HCT116 (cell line): ENCODE measurements around the gene RNF31. TPM values are rescaled to one million over a fixed set of nuclear protein-coding genes. Genes with fewer than 3 reads are reported as not detected.
A peak's percentile ranks its signal among the peaks of the same experiment; 100 is the strongest.

Experiments
- ATAC-seq: fragments of 200-7000 bp; cut with Tn5 transposase; 2 replicates; pipeline ENCODE4 v1.9.1; 2020; ENCODE audit warnings: mild to moderate bottlenecking, moderate library complexity
- BruUV-seq: library from RNA; stranded (reverse); fragments of 400-500 nt; replicated peaks from 2 replicates; lab custom pipeline; 2021; lab: Mats Ljungman, UMichigan
- CTCF ChIA-PET: fragments of 300-600 bp; sonication (Branson Sonifier 250); formaldehyde crosslinking; loops from one replicate; lab custom pipeline; 2021; ENCODE audit warnings: antibody characterized with exemption; lab: Charles Lee
- POLR2A ChIA-PET: fragments of 300-600, 350-600 bp; sonication (Branson Sonifier 250); formaldehyde crosslinking; loops from one replicate; lab custom pipeline; 2021; ENCODE audit warnings: antibody characterized with exemption; lab: Charles Lee
- RAD21 ChIA-PET, 2 experiments: fragments of 300-600 bp; sonication (Branson Sonifier 250); formaldehyde crosslinking; loops; one replicate each; lab custom pipeline; 2023; ENCODE audit warnings: low total read pairs in 2 of 2; ENCODE audit not compliant: uncharacterized antibody in 2 of 2, unreplicated experiment in 2 of 2, low non-redundant PET in 1 of 2; lab: Charles Lee
- DNase-seq: peaks from one replicate; pipeline ENCODE4 v3.0.0-alpha.2; 2010; ENCODE audit warnings: low read depth, low spot score
- H2AFZ ChIP-seq: fragments of 200-600 bp; shearing (Covaris generic), sonication (generic); 2 replicates; pipeline ENCODE4 v1.6.1; 2017; ENCODE audit warnings: low read depth, mixed run types, mixed read lengths, antibody characterized with exemption, low read length; ENCODE audit not compliant: poor library complexity, severe bottlenecking
- H3K27ac ChIP-seq: 2 replicates; pipeline ENCODE4 v1.5.1; 2012; ENCODE audit warnings: low read depth, low read length
- H3K27me3 ChIP-seq: fragments of 200-600 bp; sonication (generic); 2 replicates; pipeline ENCODE4 v1.6.1; 2016; ENCODE audit warnings: mixed run types, low read length, mixed read lengths; ENCODE audit not compliant: insufficient read depth
- H3K36me3 ChIP-seq, 2 experiments: fragments of 200-500 bp in 1 of 2; fragments of 200-600 bp in 1 of 2; sonication (Bioruptor generic) in 1 of 2; sonication (generic) in 1 of 2; 2 replicates each; pipeline versions ENCODE4 v1.5.1 to v1.6.1; 2014 to 2016; ENCODE audit warnings: low read length in 2 of 2, inconsistent platforms in 1 of 2, mixed read lengths in 1 of 2, mixed run types in 1 of 2; ENCODE audit not compliant: insufficient read depth in 2 of 2, control insufficient read depth in 1 of 2
- H3K4me1 ChIP-seq, 2 experiments: fragments of 200-600 bp in 1 of 2; sonication (generic) in 1 of 2; 2 replicates each; pipeline versions ENCODE4 v1.5.1 to v1.6.1; 2012 to 2017; ENCODE audit warnings: low read length in 2 of 2, inconsistent platforms in 1 of 2, mild to moderate bottlenecking in 1 of 2, mixed read lengths in 1 of 2, mixed run types in 1 of 2, moderate library complexity in 1 of 2; ENCODE audit not compliant: insufficient read depth in 2 of 2, control insufficient read depth in 1 of 2
- H3K4me2 ChIP-seq: fragments of 200-600 bp; sonication (generic); 2 replicates; pipeline ENCODE4 v1.6.1; 2017; ENCODE audit warnings: mixed run types, low read length, mixed read lengths
- H3K4me3 ChIP-seq, 2 experiments: fragments of 200-600 bp in 1 of 2; sonication (generic) in 1 of 2; replicated peaks in 1 of 2; 2 replicates each; pipeline ENCODE4 v1.5.1; 2011 to 2016; ENCODE audit warnings: low read length in 2 of 2, control low read depth in 1 of 2, low read depth in 1 of 2, mild to moderate bottlenecking in 1 of 2, mixed read lengths in 1 of 2, mixed run types in 1 of 2
- H3K79me2 ChIP-seq: fragments of 200-600 bp; sonication (generic); 2 replicates; pipeline ENCODE4 v1.6.1; 2017; ENCODE audit warnings: mild to moderate bottlenecking, mixed run types, low read length, moderate library complexity, mixed read lengths; ENCODE audit not compliant: insufficient read depth
- H3K9ac ChIP-seq: fragments of 200-600 bp; sonication (generic); 2 replicates; pipeline ENCODE4 v1.6.1; 2016; ENCODE audit warnings: low read length, mixed read lengths
- H3K9me2 ChIP-seq: fragments of 200-600 bp; sonication (generic), shearing (Covaris generic); 2 replicates; pipeline ENCODE4 v1.6.1; 2017; ENCODE audit warnings: mixed run types, mild to moderate bottlenecking, moderate library complexity; ENCODE audit not compliant: insufficient read depth
- H3K9me3 ChIP-seq, 2 experiments: fragments of 200-500 bp in 1 of 2; fragments of 200-600 bp in 1 of 2; sonication (Bioruptor generic) in 1 of 2; sonication (generic) in 1 of 2; 2 replicates each; pipeline ENCODE4 v1.6.1; 2014 to 2017; ENCODE audit warnings: low read length in 2 of 2, mixed read lengths in 2 of 2, inconsistent platforms in 1 of 2, low read depth in 1 of 2, mild to moderate bottlenecking in 1 of 2, mixed run types in 1 of 2, moderate library complexity in 1 of 2; ENCODE audit not compliant: control insufficient read depth in 1 of 2, insufficient read depth in 1 of 2
- H4K20me1 ChIP-seq: fragments of 200-600 bp; sonication (generic), shearing (Covaris generic); 2 replicates; pipeline ENCODE4 v1.6.1; 2017; ENCODE audit warnings: mixed run types, mild to moderate bottlenecking, moderate library complexity; ENCODE audit not compliant: insufficient read depth
- CBX3 ChIP-seq: IDR thresholded peaks from 2 replicates; pipeline ENCODE4 v1.6.1; 2012; ENCODE audit warnings: low read depth
- CEBPB ChIP-seq: IDR thresholded peaks from 2 replicates; pipeline ENCODE4 v1.6.1; 2012; ENCODE audit warnings: low read depth
- CTCF ChIP-seq, 3 experiments: fragments of 200-600 bp in 1 of 3; sonication (generic) in 1 of 3; IDR thresholded peaks in 2 of 3; conservative IDR thresholded peaks in 1 of 3; 2 replicates each; pipeline ENCODE4 v1.5.1; 2012 to 2017; ENCODE audit warnings: low read depth in 2 of 3, low read length in 2 of 3, antibody characterized with exemption in 1 of 3, borderline replicate concordance in 1 of 3, control low read depth in 1 of 3, mild to moderate bottlenecking in 1 of 3, mixed read lengths in 1 of 3, mixed run types in 1 of 3, moderate library complexity in 1 of 3; ENCODE audit not compliant: insufficient read depth in 1 of 3
- EGR1 ChIP-seq: IDR thresholded peaks from 2 replicates; pipeline ENCODE4 v1.6.1; 2012; ENCODE audit warnings: low read depth
- ELF1 ChIP-seq: IDR thresholded peaks from 2 replicates; pipeline ENCODE4 v1.6.1; 2012; ENCODE audit warnings: low read depth, borderline replicate concordance
- EZH2 ChIP-seq: fragments of 200-600 bp; sonication (generic); IDR thresholded peaks from 2 replicates; pipeline ENCODE4 v1.6.1; 2017; ENCODE audit warnings: antibody characterized with exemption, mixed run types
- EZH2phosphoT487 ChIP-seq: fragments of 200-600 bp; IDR thresholded peaks from 2 replicates; pipeline ENCODE4 v1.6.1; 2018; ENCODE audit warnings: antibody characterized with exemption, borderline replicate concordance
- FOSL1 ChIP-seq: IDR thresholded peaks from 2 replicates; pipeline ENCODE4 v1.6.1; 2012; ENCODE audit warnings: low read depth
- JUND ChIP-seq: IDR thresholded peaks from 2 replicates; pipeline ENCODE4 v1.6.1; 2012
- RAD21 ChIP-seq: IDR thresholded peaks from 2 replicates; pipeline ENCODE4 v1.6.1; 2012; ENCODE audit warnings: low read depth, mild to moderate bottlenecking
- REST ChIP-seq: IDR thresholded peaks from 2 replicates; pipeline ENCODE4 v1.6.1; 2012; ENCODE audit warnings: low read depth
- SIN3A ChIP-seq: IDR thresholded peaks from 2 replicates; pipeline ENCODE4 v1.6.1; 2012; ENCODE audit warnings: low read depth
- SRF ChIP-seq: IDR thresholded peaks from 2 replicates; pipeline ENCODE4 v1.6.1; 2012; ENCODE audit warnings: low read depth
- TCF7L2 ChIP-seq: IDR thresholded peaks from 2 replicates; pipeline ENCODE4 v1.7.0; 2011; ENCODE audit warnings: borderline replicate concordance, inconsistent platforms; ENCODE audit not compliant: insufficient read depth, insufficient read length; ENCODE audit errors: extremely low read depth
- YY1 ChIP-seq: IDR thresholded peaks from 2 replicates; pipeline ENCODE4 v1.6.1; 2011; ENCODE audit warnings: low read length, low read depth, moderate library complexity, mild to moderate bottlenecking; ENCODE audit not compliant: insufficient replicate concordance; ENCODE audit errors: extremely low read depth
- ZFX ChIP-seq: fragments of 450-650 bp; IDR thresholded peaks from 2 replicates; pipeline ENCODE4 v1.6.1; 2017
- ZNF274 ChIP-seq: fragments of 200-500 bp; sonication (Bioruptor generic); IDR thresholded peaks from 2 replicates; pipeline ENCODE4 v1.6.1; 2014; ENCODE audit warnings: mild to moderate bottlenecking, low read depth, low read length, inconsistent platforms
- intact Hi-C: fragments of 100-400 bp; cut with micrococcal nuclease; formaldehyde crosslinking; loops from 2 replicates; pipeline ENCODE4 v1.10.0; 2022
- total RNA-seq: library from RNA; stranded (reverse); gene quantifications from one replicate; pipeline ENCODE4 v1.2.1, GENCODE V29; 2021; ENCODE audit not compliant: unreplicated experiment
- TF ChIP-seq, protein P1 (sequence below): IDR thresholded peaks from 2 replicates; pipeline ENCODE4 v1.6.1; 2012
- TF ChIP-seq, protein P2 (sequence below): IDR thresholded peaks from 2 replicates; pipeline ENCODE4 v1.6.1; 2012

The RNF31 gene
- total RNA-seq, 1 experiment from 2014 or later, result 78.0 TPM

- TF ChIP-seq TCF7L2 (peak; percentile 65), EZH2phosphoT487 (no peak), JUND (0 out of 2 replicates have a peak, but pooled peaks have one; percentile 33)
- TF ChIP-seq, protein P1, sequence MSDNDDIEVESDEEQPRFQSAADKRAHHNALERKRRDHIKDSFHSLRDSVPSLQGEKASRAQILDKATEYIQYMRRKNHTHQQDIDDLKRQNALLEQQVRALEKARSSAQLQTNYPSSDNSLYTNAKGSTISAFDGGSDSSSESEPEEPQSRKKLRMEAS, result peak; percentile 100
- TF ChIP-seq, all 23 proteins: peak for 14
These were observed 41.2 kb downstream of the RNF31 start, which contains the start of gene IPO4 (continued) for GRCh38 chr14:24188251-24189058.

DNA sequence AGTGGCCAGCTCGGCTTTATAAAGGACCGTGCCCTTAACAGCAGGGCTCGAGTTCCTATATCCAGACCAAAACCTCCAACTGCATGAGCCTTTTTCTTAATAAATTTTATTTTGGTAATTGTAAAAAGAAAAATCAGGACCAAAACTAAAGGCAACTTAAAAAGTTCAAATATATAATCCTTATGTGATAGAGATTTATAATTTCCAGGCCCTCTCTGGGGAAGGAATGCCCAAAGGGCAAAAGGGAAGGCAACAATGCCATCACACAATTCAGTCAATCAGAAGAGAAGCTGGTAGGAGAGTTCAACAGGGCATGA lies 41.7 kb downstream of the RNF31 start:
- DNase-seq, result no peak
- Histone ChIP-seq H3K36me3 (peaks cover 33 to 41% of the 10 kb centered on the region in 2 experiments; a peak in 3 of 4 replicates), H3K27ac (peak overlapping the region; percentile 98), H3K9me2 (no peaks in the 10 kb centered on the region), H2AFZ (no peak overlapping the region), H3K9ac (peak overlapping the region; percentile 77), H4K20me1 (no peaks in the 10 kb centered on the region), H3K9me3 (no peaks in the 10 kb centered on the region), H3K4me2 (peak overlapping the region; percentile 91), H3K4me1 (peaks cover 16 to 18% of the 10 kb centered on the region in 2 experiments), H3K27me3 (no peaks in the 10 kb centered on the region), H3K79me2 (peaks cover 46% of the 10 kb centered on the region), H3K4me3 (peak overlapping the region; percentile 89 to 94)
- ATAC-seq, result no peak
- TSS peak; percentile 61 for BruUV-seq
- intact Hi-C loops, result no loop called here
- ChIA-PET CTCF (interaction anchor here (0.8 to 1.5 kb wide), 2 partner anchors 28 to 242 kb away, joined by 3 to 4 read pairs; partner anchors contain the start of gene IRF9), POLR2A (interaction anchor here (0.8 to 1.6 kb wide), 7 partner anchors 24 to 95 kb away, joined by 3 to 5 read pairs (median 3); partner anchors contain the start of genes CHMP4A, DCAF11, EMC9 and NRL), RAD21 (no interaction called here)
- TF ChIP-seq FOSL1, result no peak
- TF ChIP-seq EZH2phosphoT487, result no peak
- TF ChIP-seq RAD21, result no peak
- no peak for TF ChIP-seq ZNF274
- TF ChIP-seq YY1, result no peak
- no peak for TF ChIP-seq CBX3
- no peak for TF ChIP-seq CTCF (IDR thresholded peaks at IDR 0.05 in 2 of 3, conservative IDR thresholded peaks at IDR 0.05 in 1 of 3; ENCODE audit: borderline replicate concordance in 1 of 3, insufficient read depth in 1 of 3, low read depth in 2 of 3, low read length in 2 of 3)
- no peak for TF ChIP-seq CEBPB
- TF ChIP-seq REST, result no peak
- TF ChIP-seq SIN3A, result no peak
- TF ChIP-seq, protein P2, sequence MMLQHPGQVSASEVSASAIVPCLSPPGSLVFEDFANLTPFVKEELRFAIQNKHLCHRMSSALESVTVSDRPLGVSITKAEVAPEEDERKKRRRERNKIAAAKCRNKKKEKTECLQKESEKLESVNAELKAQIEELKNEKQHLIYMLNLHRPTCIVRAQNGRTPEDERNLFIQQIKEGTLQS, result no peak
- TF ChIP-seq EGR1, result no peak
- TF ChIP-seq SRF, result no peak
- TF ChIP-seq ELF1, result no peak
- no peak for TF ChIP-seq EZH2
- no peak for TF ChIP-seq ZFX
- TF ChIP-seq TCF7L2, result no peak
- TF ChIP-seq, protein P1, result no peak
